SH-SY5Y (cell line): ENCODE data around the gene CMTM5.

Experiments used
- GATA2 ChIP-seq: IDR thresholded peaks from 2 replicates; pipeline ENCODE4 v1.6.1; 2011; ENCODE audit warnings: mild to moderate bottlenecking, low read depth, low read length
- GATA3 ChIP-seq: IDR thresholded peaks from 2 replicates; pipeline ENCODE4 v1.6.1; 2011; ENCODE audit warnings: low read depth, mild to moderate bottlenecking, low read length, moderate library complexity

DNA sequence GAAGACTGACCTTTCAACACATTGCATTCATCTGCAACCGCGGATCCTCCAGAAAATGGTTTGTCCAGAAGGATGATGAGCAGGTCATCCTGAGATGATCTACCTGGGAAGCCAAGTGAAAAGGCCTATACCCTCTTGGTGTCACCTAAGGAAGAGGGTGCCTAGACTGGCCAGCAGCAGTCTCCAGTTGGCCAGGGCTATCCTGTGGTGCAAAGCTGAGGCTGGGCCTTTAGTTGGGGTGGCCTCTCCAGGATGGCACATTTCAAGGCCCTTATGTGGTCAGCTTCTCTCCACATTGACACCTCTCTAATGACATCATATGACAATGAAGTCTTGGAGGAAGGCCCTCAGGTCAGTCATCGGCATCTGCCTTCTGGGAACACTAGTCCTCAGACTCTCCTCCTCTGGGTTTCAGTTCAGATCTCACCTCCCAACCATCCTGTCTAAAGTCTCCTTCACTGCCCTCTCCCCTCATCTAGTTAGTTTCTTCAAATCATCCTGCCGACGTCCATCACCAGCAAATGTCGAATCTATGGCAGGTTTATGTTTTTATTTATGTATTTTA lies 20.9 kb upstream of the CMTM5 start:
- TF ChIP-seq GATA2 (no peak), GATA3 (no peak)
